Naive thymus-derived CD4-positive, alpha-beta T cell (primary cell): ENCODE data around the gene GAPVD1. TPM values are rescaled to one million over a fixed set of nuclear protein-coding genes. Genes with fewer than 3 reads are reported as not detected.

Source experiments
- ATAC-seq: fragments of 150-1000 bp; cut with Tn5 transposase; 2 replicates; pipeline ENCODE4 v1.10.0; 2021; ENCODE audit warnings: mild to moderate bottlenecking, moderate library complexity
- CTCF ChIA-PET: fragments of 350-600 bp; sonication (Branson Sonifier 250); formaldehyde crosslinking; loops from one replicate; lab custom pipeline; 2021; ENCODE audit warnings: antibody characterized with exemption; lab: Charles Lee
- POLR2A ChIA-PET: fragments of 350-600 bp; sonication (Branson Sonifier 250); formaldehyde crosslinking; loops from one replicate; lab custom pipeline; 2021; ENCODE audit warnings: antibody characterized with exemption, inconsistent platforms; lab: Charles Lee
- DNase-seq, 9 donors: peaks; one replicate each; pipeline versions ENCODE4 v3.0.0 to v3.0.0-alpha.2; 2020 to 2022; ENCODE audit warnings: mixed read lengths in 1 of 9
- H3K27ac ChIP-seq: one replicate; pipeline ENCODE4 v1.7.0; 2013; ENCODE audit warnings: mild to moderate bottlenecking, low read depth, low read length, moderate library complexity
- H3K27me3 ChIP-seq, 2 donors: one replicate each; pipeline ENCODE4 v1.7.0; 2013; ENCODE audit warnings: low read length in 2 of 2, mild to moderate bottlenecking in 2 of 2, moderate library complexity in 2 of 2; ENCODE audit not compliant: control insufficient read depth in 2 of 2, insufficient read depth in 2 of 2
- H3K36me3 ChIP-seq, 3 experiments: 1 replicate in 2 of 3; 2 replicates in 1 of 3; pipeline ENCODE4 v1.7.0; 2013; ENCODE audit warnings: low read length in 3 of 3, mild to moderate bottlenecking in 3 of 3, moderate library complexity in 1 of 3; ENCODE audit not compliant: insufficient read depth in 3 of 3, control insufficient read depth in 2 of 3
- H3K4me1 ChIP-seq, 2 donors: one replicate each; pipeline ENCODE4 v1.7.0; 2013; ENCODE audit warnings: low read length in 2 of 2, mild to moderate bottlenecking in 2 of 2, moderate library complexity in 1 of 2; ENCODE audit not compliant: control insufficient read depth in 2 of 2, insufficient read depth in 2 of 2
- H3K4me3 ChIP-seq: 2 replicates; pipeline ENCODE4 v1.7.0; 2013; ENCODE audit warnings: mild to moderate bottlenecking, low read length
- H3K9me3 ChIP-seq, 3 experiments: 1 replicate in 2 of 3; 2 replicates in 1 of 3; pipeline ENCODE4 v1.7.0; 2013; ENCODE audit warnings: low read length in 3 of 3; ENCODE audit not compliant: control insufficient read depth in 2 of 3
- H3K27ac Mint-ChIP-seq, 9 donors: one replicate each; pipeline ENCODE4 v1.8.0; 2020 to 2022; ENCODE audit warnings: mixed read lengths in 9 of 9, mild to moderate bottlenecking in 8 of 9, moderate library complexity in 5 of 9, inconsistent platforms in 2 of 9
- H3K27me3 Mint-ChIP-seq, 5 donors: one replicate each; pipeline ENCODE4 v1.8.0; 2021 to 2022; ENCODE audit warnings: mixed read lengths in 5 of 5, mild to moderate bottlenecking in 1 of 5
- H3K36me3 Mint-ChIP-seq, 5 donors: one replicate each; pipeline ENCODE4 v1.8.0; 2020 to 2022; ENCODE audit warnings: mixed read lengths in 5 of 5, mild to moderate bottlenecking in 3 of 5, inconsistent platforms in 1 of 5
- H3K4me1 Mint-ChIP-seq, 7 donors: one replicate each; pipeline ENCODE4 v1.8.0; 2020 to 2022; ENCODE audit warnings: mixed read lengths in 7 of 7, mild to moderate bottlenecking in 3 of 7, inconsistent platforms in 1 of 7
- H3K4me3 Mint-ChIP-seq, 10 donors: one replicate each; pipeline ENCODE4 v1.8.0; 2020 to 2022; ENCODE audit warnings: mild to moderate bottlenecking in 10 of 10, mixed read lengths in 10 of 10, moderate library complexity in 6 of 10, inconsistent platforms in 2 of 10
- H3K9me3 Mint-ChIP-seq, 11 donors: one replicate each; pipeline ENCODE4 v1.8.0; 2020 to 2022; ENCODE audit warnings: mixed read lengths in 11 of 11, mild to moderate bottlenecking in 4 of 11, inconsistent platforms in 1 of 11, moderate library complexity in 1 of 11
- intact Hi-C, 2 donors: fragments of 100-400 bp; cut with micrococcal nuclease; formaldehyde crosslinking; loops; one replicate each; pipeline ENCODE4 v1.15.1; 2023
- polyA plus RNA-seq, 2 donors: library from polyadenylated mRNA; unstranded; fragments of 300-500 nt; fragmentation: Illumina TruSeq; gene quantifications; one replicate each; pipeline ENCODE4 v1.2.3, GENCODE V29; 2021
- total RNA-seq, 6 experiments: library from RNA in 5 of 6; stranded (reverse) in 5 of 6; gene quantifications; 1 replicate in 5 of 6; 2 replicates in 1 of 6; pipeline ENCODE4 v1.2.3 and lab custom pipeline; 2021 to 2026

The GAPVD1 gene
- total and polyA plus RNA-seq, 7 experiments from 2014 or later: 39.6 to 68.9 (median 61.7) TPM

DNA sequence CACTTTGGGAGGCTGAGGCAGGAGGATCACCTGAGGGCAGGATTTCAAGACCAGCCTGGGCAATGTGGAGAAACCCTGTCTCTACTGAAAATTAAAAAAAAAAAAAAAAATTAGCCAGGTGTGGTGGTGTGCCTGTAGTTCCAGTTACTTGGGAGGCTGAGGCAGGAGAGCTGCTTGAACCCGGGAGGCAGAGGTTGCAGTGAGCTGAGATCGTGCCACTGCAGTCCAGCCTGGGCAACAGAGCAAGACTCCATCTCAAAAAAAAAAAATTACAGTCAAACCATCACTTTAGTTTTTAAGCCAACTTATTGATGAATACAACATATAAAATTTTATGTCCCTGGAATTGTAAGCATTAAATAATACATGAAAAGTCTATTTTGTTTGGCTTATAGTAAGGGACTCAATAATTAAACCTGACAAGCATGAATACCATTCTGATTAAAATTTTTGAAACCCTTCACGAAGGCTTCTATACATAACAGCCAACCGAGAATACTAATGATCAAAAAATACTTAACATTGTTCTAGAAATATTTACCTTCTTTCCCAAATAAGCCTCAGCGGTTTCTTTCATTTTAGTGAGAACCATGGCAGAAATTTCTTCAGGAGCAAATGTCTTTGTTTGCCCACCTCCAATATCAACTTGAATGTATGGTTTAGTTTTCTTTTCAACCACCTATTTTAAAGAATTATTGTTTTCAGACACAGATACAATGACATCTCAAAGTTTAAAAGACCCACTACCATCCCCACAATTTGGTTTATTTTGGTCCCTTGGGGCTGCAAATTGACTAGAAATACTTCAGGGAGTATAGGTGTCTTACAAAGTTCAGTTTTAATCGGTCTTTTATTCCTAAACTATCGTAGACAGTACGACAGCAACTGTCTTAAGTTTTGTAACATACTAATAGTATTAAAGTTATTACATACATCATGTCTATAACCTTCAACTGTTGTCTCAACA, 21.7 kb upstream of the GAPVD1 start:
- DNase-seq: no peak

DNA sequence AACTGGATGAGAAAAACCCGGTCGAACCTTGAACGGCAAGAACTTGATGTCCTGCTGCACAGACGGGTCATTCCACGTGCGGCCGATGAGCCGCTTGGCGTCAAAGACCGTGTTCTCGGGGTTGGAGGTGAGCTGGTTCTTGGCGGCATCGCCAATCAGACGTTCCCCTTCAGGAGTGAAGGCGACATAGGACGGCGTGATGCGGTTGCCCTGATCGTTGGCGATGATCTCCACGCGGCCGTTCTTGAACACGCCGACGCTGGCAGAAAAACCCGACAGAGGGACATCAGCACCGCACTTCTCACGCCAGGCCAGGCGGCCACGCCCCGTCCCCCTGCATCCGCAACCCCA, 21.0 kb upstream of the GAPVD1 start:
- peak overlapping the region; percentile 96 to 100 (median 99) for H3K27ac Mint-ChIP-seq
- peaks cover 45 to 50% of the 10 kb centered on the region in 2 donors for H3K4me1 ChIP-seq
- DNase-seq (peak in 3 of 9 donors; percentile 33 to 49 (median 43)), ATAC-seq (no peak)
- ChIA-PET CTCF (interaction anchor here (1.6 kb wide), 1 partner anchor 21 kb away, joined by 4 read pairs; the partner anchor contains the start of gene GAPVD1), POLR2A (interaction anchor here (0.7 to 6.0 kb wide), 14 partner anchors 8 to 114 kb away, joined by 3 to 192 read pairs (median 5); partner anchors contain the start of genes GAPVD1, RABEPK and SCAI)
- peak overlapping the region; percentile 97 for H3K27ac ChIP-seq
- H3K4me1 Mint-ChIP-seq: peaks cover 33 to 55% (median 51%) of the 10 kb centered on the region in 7 donors
- peaks cover 24 to 45% (median 27%) of the 10 kb centered on the region in 3 experiments for H3K36me3 ChIP-seq
- peak overlapping the region; percentile 85 for H3K4me3 ChIP-seq
- intact Hi-C loops: loop anchor here (2.0 to 5.0 kb wide), 6 partner anchors 98 to 506 kb away; partner anchors contain the start of genes MAPKAP1 (in 1 of the 2), NR6A1 (in 1 of the 2), PBX3 (in 1 of the 2) and SCAI (in 1 of the 2)
- H3K9me3 Mint-ChIP-seq: peaks cover 0 to 7% (median 0%) of the 10 kb centered on the region in 11 donors
- H3K36me3 Mint-ChIP-seq: peaks cover 9 to 53% (median 32%) of the 10 kb centered on the region in 5 donors
- H3K27me3 Mint-ChIP-seq: peaks cover 0 to 5% (median 0%) of the 10 kb centered on the region in 5 donors
- no peaks in the 10 kb centered on the region for H3K9me3 ChIP-seq
- peak overlapping the region; percentile 94 to 99 (median 98) for H3K4me3 Mint-ChIP-seq
- H3K27me3 ChIP-seq: no peaks in the 10 kb centered on the region

More for the DNA sequence above, 21.7 kb upstream of the GAPVD1 start:
- intact Hi-C loops: loop anchor here (2.0 to 5.0 kb wide), 6 partner anchors 97 to 507 kb away; partner anchors contain the start of genes MAPKAP1 (in 1 of the 2), NR6A1 (in 1 of the 2), PBX3 (in 1 of the 2) and SCAI (in 1 of the 2)
- Histone ChIP-seq H3K4me1 (peaks cover 48 to 50% of the 10 kb centered on the region in 2 donors), H3K36me3 (peaks cover 24 to 52% (median 27%) of the 10 kb centered on the region in 3 experiments), H3K4me3 (peak overlapping the region; percentile 85), H3K27ac (peak overlapping the region; percentile 97), H3K9me3 (no peaks in the 10 kb centered on the region), H3K27me3 (no peaks in the 10 kb centered on the region)
- no peak for ATAC-seq
- H3K4me1 Mint-ChIP-seq: peaks cover 34 to 60% (median 56%) of the 10 kb centered on the region in 7 donors
- POLR2A ChIA-PET: interaction anchor here (1.1 to 6.0 kb wide), 9 partner anchors 8 to 114 kb away, joined by 3 to 192 read pairs (median 8); partner anchors contain the start of genes GAPVD1, RABEPK and SCAI
- H3K36me3 Mint-ChIP-seq: peaks cover 9 to 58% (median 32%) of the 10 kb centered on the region in 5 donors
- H3K9me3 Mint-ChIP-seq: peaks cover 0 to 7% (median 0%) of the 10 kb centered on the region in 11 donors
- CTCF ChIA-PET: no interaction called here
- peaks cover 0 to 5% (median 0%) of the 10 kb centered on the region in 5 donors for H3K27me3 Mint-ChIP-seq
- H3K27ac Mint-ChIP-seq: peak overlapping the region; percentile 96 to 100 (median 99)
- H3K4me3 Mint-ChIP-seq: peak overlapping the region; percentile 94 to 99 (median 98)

DNA sequence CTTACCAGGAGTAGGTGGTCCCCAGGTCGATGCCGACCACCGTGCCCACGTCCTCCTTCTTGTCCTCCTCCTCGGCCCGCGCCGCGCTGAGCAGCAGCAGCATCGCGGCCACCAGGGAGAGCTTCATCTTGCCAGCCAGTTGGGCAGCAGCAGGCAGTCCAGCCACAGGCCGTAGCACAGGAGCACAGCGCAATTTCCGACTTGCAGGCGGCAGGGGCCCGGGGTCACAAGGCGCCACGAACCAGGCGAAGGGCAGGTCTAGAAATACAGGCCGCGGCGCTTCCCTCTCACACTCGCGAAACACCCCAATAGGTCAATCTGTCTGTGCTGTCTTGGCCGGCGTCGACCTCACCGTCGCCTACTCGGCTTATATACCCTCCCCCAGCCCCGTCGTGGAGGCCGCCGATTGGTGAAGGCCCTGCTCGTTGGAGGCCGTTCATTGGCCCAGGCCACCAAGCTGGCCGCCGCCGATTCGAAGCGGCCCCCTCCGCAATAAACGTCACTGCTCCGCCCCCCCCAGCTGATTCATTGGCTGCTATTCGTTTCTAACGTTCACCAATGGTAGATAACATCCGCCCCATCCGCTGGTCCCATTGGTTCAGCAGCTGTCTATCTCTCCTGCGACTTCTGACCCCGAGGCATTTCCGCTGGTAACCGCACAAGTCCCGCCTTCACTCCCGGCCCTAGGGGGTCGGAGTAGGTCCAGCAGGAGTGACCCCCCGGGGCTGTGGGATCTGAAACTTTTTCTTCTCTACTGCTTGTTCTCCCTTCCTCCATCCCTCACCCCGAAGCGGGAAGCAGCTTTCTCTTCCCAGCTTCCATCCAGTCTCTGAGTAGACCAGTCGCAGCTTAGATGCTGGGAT, 20.4 kb upstream of the GAPVD1 start, which contains the start of gene HSPA5:
HSPA5 (minus strand) TSS at position 344 of the 863 bp plus-strand sequence; CDS start at position 127, 217 bp downstream.
- no peaks in the 10 kb centered on the region for H3K27me3 ChIP-seq
- Mint-ChIP-seq H3K9me3 (peaks cover 0 to 7% (median 0%) of the 10 kb centered on the region in 11 donors), H3K27ac (peak within 1 kb of the TSS; percentile 96 to 100 (median 99)), H3K27me3 (peaks cover 0 to 5% (median 0%) of the 10 kb centered on the region in 5 donors), H3K36me3 (peaks cover 8 to 50% (median 28%) of the 10 kb centered on the region in 5 donors), H3K4me1 (peaks cover 27 to 49% (median 45%) of the 10 kb centered on the region in 7 donors), H3K4me3 (peak within 1 kb of the TSS; percentile 94 to 99 (median 98))
- H3K27ac ChIP-seq: peak within 1 kb of the TSS; percentile 97
- ATAC-seq (peak; percentile 94), DNase-seq (peak; percentile 94 to 100 (median 99))
- peaks cover 24 to 39% (median 27%) of the 10 kb centered on the region in 3 experiments for H3K36me3 ChIP-seq
- peak within 1 kb of the TSS; percentile 85 for H3K4me3 ChIP-seq
- H3K4me1 ChIP-seq: peaks cover 39 to 48% of the 10 kb centered on the region in 2 donors
- no peaks in the 10 kb centered on the region for H3K9me3 ChIP-seq
- ChIA-PET CTCF (interaction anchor here (0.9 to 1.6 kb wide), 4 partner anchors 9 to 53 kb away, joined by 3 to 4 read pairs (median 3); partner anchors contain the start of gene GAPVD1), POLR2A (interaction anchor here (0.6 to 6.0 kb wide), 30 partner anchors 9 to 582 kb away, joined by 3 to 192 read pairs (median 4); partner anchors contain the start of genes ARPC5L, GAPVD1, RABEPK and SCAI)
- intact Hi-C loops: loop anchor here (1.0 to 5.0 kb wide), 17 partner anchors 20 to 506 kb away; partner anchors contain the start of genes GAPVD1 (in 2 of the 2), GOLGA1 (in 2 of the 2), NR6A1 (in 2 of the 2) and RABEPK (in 2 of the 2)

- H3K4me1 ChIP-seq: peaks cover 32 to 39% of the 10 kb centered on the region in 2 donors
Observed at GRCh38 chr9:125241863-125242739, 19.5 kb upstream of the GAPVD1 start.

More at GRCh38 chr9:125241863-125242739, 19.5 kb upstream of the GAPVD1 start:
- Mint-ChIP-seq H3K4me1 (peaks cover 18 to 40% (median 36%) of the 10 kb centered on the region in 7 donors), H3K4me3 (peak overlapping the region; percentile 94 to 99 (median 98)), H3K27me3 (peaks cover 0 to 5% (median 0%) of the 10 kb centered on the region in 5 donors), H3K36me3 (peaks cover 0 to 41% (median 19%) of the 10 kb centered on the region in 5 donors), H3K9me3 (peaks cover 0 to 7% (median 0%) of the 10 kb centered on the region in 11 donors), H3K27ac (peak overlapping the region; percentile 96 to 100 (median 99))
- peak overlapping the region; percentile 97 for H3K27ac ChIP-seq
- intact Hi-C loops: loop anchor here (1.0 to 5.0 kb wide), 17 partner anchors 19 to 505 kb away; partner anchors contain the start of genes GAPVD1 (in 2 of the 2), GOLGA1 (in 2 of the 2), NR6A1 (in 2 of the 2) and RABEPK (in 2 of the 2)
- H3K9me3 ChIP-seq: no peaks in the 10 kb centered on the region
- DNase-seq (no peak), ATAC-seq (peak; percentile 1)
- peak overlapping the region; percentile 85 for H3K4me3 ChIP-seq
- no peaks in the 10 kb centered on the region for H3K27me3 ChIP-seq
- ChIA-PET POLR2A (interaction anchor here (0.6 to 6.0 kb wide), 27 partner anchors 9 to 583 kb away, joined by 3 to 192 read pairs (median 5); partner anchors contain the start of genes ARPC5L, GAPVD1, RABEPK and SCAI), CTCF (interaction anchor here (0.9 to 1.6 kb wide), 4 partner anchors 8 to 54 kb away, joined by 3 to 4 read pairs (median 3); partner anchors contain the start of gene GAPVD1)
- peaks cover 21 to 31% (median 23%) of the 10 kb centered on the region in 3 experiments for H3K36me3 ChIP-seq
